RWPE1 (cell line): ENCODE results near the gene RHBDD1.

Source experiments
- CTCF ChIA-PET: fragments of 350-600 bp; sonication (Branson Sonifier 250); formaldehyde crosslinking; extraction: SDS; loops from one replicate; lab custom pipeline; 2021; lab: Yijun Ruan, JAX
- POLR2A ChIA-PET: fragments of 400-600 bp; formaldehyde crosslinking; extraction: SDS; loops from one replicate; lab custom pipeline; 2020; ENCODE audit warnings: antibody characterized with exemption; ENCODE audit not compliant: low non-redundant PET; lab: Yijun Ruan, JAX
- DNase-seq: peaks from one replicate; pipeline ENCODE4 v3.0.0; 2012; ENCODE audit warnings: low spot score
- H3K27ac ChIP-seq: fragments of 450-650 bp; 2 replicates; pipeline ENCODE4 v1.5.1; 2017
- TF ChIP-seq, protein P1 (sequence below): fragments of 450-650 bp; conservative IDR thresholded peaks from 2 replicates; pipeline ENCODE4 v1.5.1; 2017; ENCODE audit warnings: low read depth, mild to moderate bottlenecking

The RHBDD1 gene

GRCh38 chr2:227007148-227007547 lies 171.3 kb downstream of the RHBDD1 start:
- ChIA-PET POLR2A (no interaction called here), CTCF (no interaction called here)
- TF ChIP-seq, protein P1, sequence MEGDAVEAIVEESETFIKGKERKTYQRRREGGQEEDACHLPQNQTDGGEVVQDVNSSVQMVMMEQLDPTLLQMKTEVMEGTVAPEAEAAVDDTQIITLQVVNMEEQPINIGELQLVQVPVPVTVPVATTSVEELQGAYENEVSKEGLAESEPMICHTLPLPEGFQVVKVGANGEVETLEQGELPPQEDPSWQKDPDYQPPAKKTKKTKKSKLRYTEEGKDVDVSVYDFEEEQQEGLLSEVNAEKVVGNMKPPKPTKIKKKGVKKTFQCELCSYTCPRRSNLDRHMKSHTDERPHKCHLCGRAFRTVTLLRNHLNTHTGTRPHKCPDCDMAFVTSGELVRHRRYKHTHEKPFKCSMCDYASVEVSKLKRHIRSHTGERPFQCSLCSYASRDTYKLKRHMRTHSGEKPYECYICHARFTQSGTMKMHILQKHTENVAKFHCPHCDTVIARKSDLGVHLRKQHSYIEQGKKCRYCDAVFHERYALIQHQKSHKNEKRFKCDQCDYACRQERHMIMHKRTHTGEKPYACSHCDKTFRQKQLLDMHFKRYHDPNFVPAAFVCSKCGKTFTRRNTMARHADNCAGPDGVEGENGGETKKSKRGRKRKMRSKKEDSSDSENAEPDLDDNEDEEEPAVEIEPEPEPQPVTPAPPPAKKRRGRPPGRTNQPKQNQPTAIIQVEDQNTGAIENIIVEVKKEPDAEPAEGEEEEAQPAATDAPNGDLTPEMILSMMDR = no peak
- no peak for DNase-seq
- H3K27ac ChIP-seq = no peak overlapping the region

DNA sequence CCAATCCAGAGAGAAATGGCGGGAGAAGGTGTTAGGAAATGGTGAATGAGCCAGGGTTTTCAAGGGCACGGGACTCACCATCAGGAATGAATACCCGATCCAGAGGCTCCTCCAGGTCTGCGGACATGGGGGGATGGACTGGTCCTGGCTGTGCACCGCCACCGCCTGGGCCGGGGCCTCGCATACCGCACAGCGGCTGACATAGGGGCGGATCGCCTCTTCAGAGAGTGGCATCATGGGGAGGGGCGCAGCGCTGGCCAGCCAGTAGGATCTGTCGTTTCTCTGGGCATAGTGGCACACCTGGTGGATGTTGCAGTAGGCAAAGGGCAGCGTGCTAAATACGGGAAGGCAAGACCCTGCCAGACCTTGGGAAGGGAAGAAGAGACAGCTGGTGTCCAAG lies 172.1 kb downstream of the RHBDD1 start:
- H3K27ac ChIP-seq = no peak overlapping the region
- TF ChIP-seq, protein P1 = no peak
- no peak for DNase-seq
- ChIA-PET POLR2A (no interaction called here), CTCF (no interaction called here)

DNA sequence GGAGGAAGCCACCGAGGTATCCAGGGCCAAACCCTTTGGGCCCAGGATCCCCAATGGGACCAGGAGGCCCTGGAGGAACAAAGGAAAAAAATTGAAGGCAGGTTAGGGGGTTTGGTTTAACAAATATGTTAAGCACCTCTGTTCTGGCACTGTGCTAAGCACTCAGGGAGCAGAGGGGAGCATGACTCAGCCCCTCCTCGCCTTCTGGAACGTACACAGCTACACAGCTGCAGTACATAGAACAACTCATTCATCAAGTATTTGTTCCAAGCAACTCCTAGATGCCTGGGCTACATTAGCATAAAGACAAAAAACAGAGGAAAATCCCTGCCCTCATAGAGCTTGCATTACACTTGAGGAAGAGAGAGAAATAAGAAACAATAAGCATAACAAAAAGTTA lies 174.6 kb downstream of the RHBDD1 start:
- POLR2A ChIA-PET = no interaction called here
- TF ChIP-seq, protein P1 = no peak
- DNase-seq = no peak
- H3K27ac ChIP-seq = no peak overlapping the region
- CTCF ChIA-PET = interaction anchor here (0.6 kb wide), 1 partner anchor 166 kb away, joined by 4 read pairs; no protein-coding TSS in a partner anchor

DNA sequence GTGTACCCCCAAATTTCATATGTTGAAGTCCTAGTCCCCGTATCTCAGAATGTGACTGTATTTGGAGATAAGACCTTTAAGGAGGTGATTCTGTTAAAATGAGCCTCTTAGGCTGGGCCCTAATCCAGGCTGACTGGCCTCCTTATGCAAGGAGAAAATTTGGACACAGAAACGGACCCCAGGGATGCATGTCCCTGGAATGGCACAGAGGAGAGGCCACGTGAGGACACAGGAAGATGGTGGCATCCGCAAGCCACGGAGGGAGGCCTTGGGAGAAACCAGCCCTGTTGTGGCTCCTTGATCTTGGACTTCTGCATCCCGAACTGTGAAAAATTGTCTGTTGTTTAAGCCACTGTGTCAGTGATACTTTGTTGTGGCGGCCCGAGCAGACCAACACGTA lies 177.5 kb downstream of the RHBDD1 start:
- no peak for DNase-seq
- TF ChIP-seq, protein P1 = no peak
- ChIA-PET CTCF (no interaction called here), POLR2A (no interaction called here)
- no peak overlapping the region for H3K27ac ChIP-seq

DNA sequence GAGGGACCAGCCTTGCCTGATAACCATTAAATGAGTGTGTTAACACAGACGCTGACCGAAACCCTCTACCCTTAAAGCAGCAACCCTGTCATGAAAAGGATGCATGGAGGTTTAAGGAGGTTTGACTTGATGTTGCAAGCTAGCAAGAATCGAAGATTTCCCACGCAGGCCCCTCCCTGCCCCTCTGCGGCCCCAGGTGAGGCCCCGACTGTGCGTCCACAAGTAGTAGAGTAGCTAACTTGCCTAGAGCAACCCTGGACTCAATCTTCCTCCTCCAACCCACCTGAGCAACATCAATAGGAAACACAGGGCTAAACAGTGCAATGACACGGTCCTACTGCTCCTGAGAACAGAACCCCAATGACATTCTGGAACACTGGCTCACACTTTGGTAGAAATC lies 178.0 kb downstream of the RHBDD1 start:
- POLR2A ChIA-PET = no interaction called here
- DNase-seq = no peak
- no peak overlapping the region for H3K27ac ChIP-seq
- TF ChIP-seq, protein P1 = no peak
- CTCF ChIA-PET = no interaction called here

DNA sequence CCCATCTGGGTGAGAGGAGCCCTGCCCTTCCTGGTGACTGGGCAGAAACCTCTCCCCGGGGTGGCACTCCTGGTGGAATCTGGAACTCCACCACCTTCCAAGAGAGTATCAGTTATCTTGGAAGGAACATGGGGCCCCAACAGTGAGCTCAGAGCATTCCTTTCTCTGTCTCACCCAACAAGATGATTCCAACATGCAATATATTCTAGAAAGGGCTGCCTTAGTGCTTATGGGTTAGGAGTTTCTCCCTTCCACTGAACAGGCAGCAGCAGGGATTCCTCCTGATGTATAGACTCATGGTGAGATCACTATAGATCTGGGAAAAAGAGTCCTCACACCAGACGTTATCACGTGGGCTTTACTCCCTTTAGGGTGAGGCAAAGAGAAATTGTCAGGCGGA lies 181.0 kb downstream of the RHBDD1 start:
- no peak overlapping the region for H3K27ac ChIP-seq
- ChIA-PET CTCF (interaction anchor here (0.8 kb wide), 1 partner anchor 23 kb away, joined by 4 read pairs; no protein-coding TSS in a partner anchor), POLR2A (no interaction called here)
- DNase-seq = no peak
- TF ChIP-seq, protein P1 = no peak
